IMR-90 (cell line): ENCODE data around the gene BRAT1.

Source experiments
- CTCF ChIP-seq: conservative IDR thresholded peaks from 2 replicates; pipeline ENCODE4 v1.5.1; 2012; ENCODE audit warnings: mild to moderate bottlenecking, low read depth, low read length, improper control_type of control experiment
- MAFK ChIP-seq: IDR thresholded peaks from 2 replicates; pipeline ENCODE4 v1.6.1; 2012; ENCODE audit warnings: low read depth, low read length, improper control_type of control experiment
- POLR2A ChIP-seq: IDR thresholded peaks from 2 replicates; pipeline ENCODE4 v1.6.1; 2012; ENCODE audit warnings: mild to moderate bottlenecking, low read depth, low read length
- RAD21 ChIP-seq: IDR thresholded peaks from 2 replicates; pipeline ENCODE4 v1.6.1; 2012; ENCODE audit warnings: low read length, improper control_type of control experiment
- RFX5 ChIP-seq: IDR thresholded peaks from 2 replicates; pipeline ENCODE4 v1.8.0; 2012; ENCODE audit warnings: low read depth, mild to moderate bottlenecking, low read length, moderate library complexity

DNA sequence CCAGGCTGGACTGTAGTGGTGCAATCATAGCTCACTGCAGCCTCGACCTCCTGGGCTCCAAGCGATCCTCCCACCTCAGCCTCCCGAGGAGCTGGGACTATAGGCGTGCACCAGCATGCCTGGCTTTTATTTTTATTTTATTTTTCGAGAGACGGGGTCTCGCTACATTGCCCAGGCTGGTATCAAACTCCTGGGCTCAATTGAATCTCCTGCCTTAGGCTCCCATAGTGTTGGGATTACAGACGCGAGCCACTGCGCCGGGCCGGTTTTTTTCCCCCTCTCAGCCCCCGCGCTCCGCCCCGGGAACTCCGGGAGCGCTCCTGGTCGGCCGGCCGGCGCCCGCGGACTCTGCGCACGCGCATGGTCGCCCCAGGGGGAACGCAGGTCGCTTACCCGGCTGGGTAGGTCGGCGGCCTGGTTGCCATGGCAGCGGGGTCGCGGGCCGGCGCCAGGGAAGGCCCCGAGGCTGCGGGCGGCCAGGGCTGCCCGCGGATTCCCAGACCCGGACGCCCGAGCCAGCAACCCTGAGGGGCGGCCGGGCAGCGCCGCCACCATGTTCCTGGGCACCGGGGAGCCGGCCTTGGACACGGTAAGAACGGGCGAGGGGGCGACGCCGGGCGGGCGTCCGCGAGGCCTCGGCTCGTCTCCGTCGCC is 3.4 kb upstream of the BRAT1 start, which contains the start of gene IQCE:
- TF ChIP-seq CTCF (no peak), RFX5 (no peak), MAFK (no peak), POLR2A (no peak), RAD21 (no peak)
